ENCODE measurements around the gene PPAN. TPM values are rescaled to one million over a fixed set of nuclear protein-coding genes. Genes with fewer than 3 reads are reported as not detected.

Gene PPAN
- total RNA-seq, 2 donors from 2014 or later, result 106 to 117 TPM

GRCh38 chr19:10100163-10100785, 5.9 kb upstream of the PPAN start:
- ATAC-seq (replicated peaks in 1 of 2) (no peak), DNase-seq (no peak)
- Mint-ChIP-seq H3K9me3 (no peaks in the 10 kb centered on the region), H3K27me3 (ENCODE audit: low read depth) (no peaks in the 10 kb centered on the region), H3K4me3 (peak overlapping the region; percentile 9 to 35), H3K27ac (peak overlapping the region; percentile 39), H3K4me1 (ENCODE audit: low read depth) (peaks cover 74% of the 10 kb centered on the region), H3K36me3 (ENCODE audit: insufficient read depth in 2 of 2) (peaks cover 0 to 2% of the 10 kb centered on the region in 2 donors)

GRCh38 chr19:10102787-10103236, 3.4 kb upstream of the PPAN start:
- H3K4me3 Mint-ChIP-seq, result peak overlapping the region; percentile 74 to 87
- no peaks in the 10 kb centered on the region for H3K9me3 Mint-ChIP-seq

GRCh38 chr19:10104130-10104513, 2.0 kb upstream of the PPAN start:
- peak overlapping the region; percentile 91 to 92 for H3K4me3 Mint-ChIP-seq
- H3K4me1 Mint-ChIP-seq (ENCODE audit: low read depth), result peaks cover 82% of the 10 kb centered on the region
- no peaks in the 10 kb centered on the region for H3K27me3 Mint-ChIP-seq (ENCODE audit: low read depth)
- H3K27ac Mint-ChIP-seq, result peak overlapping the region; percentile 99
- no peaks in the 10 kb centered on the region for H3K9me3 Mint-ChIP-seq
- peaks cover 5 to 15% of the 10 kb centered on the region in 2 donors for H3K36me3 Mint-ChIP-seq (ENCODE audit: insufficient read depth in 2 of 2)
- no peak for ATAC-seq (replicated peaks in 1 of 2)
- no peak for DNase-seq

More at GRCh38 chr19:10102787-10103236, 3.4 kb upstream of the PPAN start:
- Mint-ChIP-seq H3K4me1 (ENCODE audit: low read depth) (peaks cover 85% of the 10 kb centered on the region), H3K27me3 (ENCODE audit: low read depth) (no peaks in the 10 kb centered on the region), H3K36me3 (ENCODE audit: insufficient read depth in 2 of 2) (peaks cover 5 to 12% of the 10 kb centered on the region in 2 donors), H3K27ac (peak overlapping the region; percentile 56)
- ATAC-seq (replicated peaks in 1 of 2) (no peak), DNase-seq (no peak)

- Mint-ChIP-seq H3K4me3 (peak overlapping the region; percentile 91 to 92), H3K36me3 (ENCODE audit: insufficient read depth in 2 of 2) (peaks cover 5 to 19% of the 10 kb centered on the region in 2 donors), H3K27me3 (ENCODE audit: low read depth) (no peaks in the 10 kb centered on the region), H3K27ac (peak overlapping the region; percentile 99), H3K9me3 (no peaks in the 10 kb centered on the region), H3K4me1 (ENCODE audit: low read depth) (peaks cover 83% of the 10 kb centered on the region)
- ATAC-seq (replicated peaks in 1 of 2) (peak; percentile 78 to 79), DNase-seq (peak; percentile 83 to 89)
Observed at GRCh38 chr19:10104665-10105508, 1.3 kb upstream of the PPAN start.

DNA sequence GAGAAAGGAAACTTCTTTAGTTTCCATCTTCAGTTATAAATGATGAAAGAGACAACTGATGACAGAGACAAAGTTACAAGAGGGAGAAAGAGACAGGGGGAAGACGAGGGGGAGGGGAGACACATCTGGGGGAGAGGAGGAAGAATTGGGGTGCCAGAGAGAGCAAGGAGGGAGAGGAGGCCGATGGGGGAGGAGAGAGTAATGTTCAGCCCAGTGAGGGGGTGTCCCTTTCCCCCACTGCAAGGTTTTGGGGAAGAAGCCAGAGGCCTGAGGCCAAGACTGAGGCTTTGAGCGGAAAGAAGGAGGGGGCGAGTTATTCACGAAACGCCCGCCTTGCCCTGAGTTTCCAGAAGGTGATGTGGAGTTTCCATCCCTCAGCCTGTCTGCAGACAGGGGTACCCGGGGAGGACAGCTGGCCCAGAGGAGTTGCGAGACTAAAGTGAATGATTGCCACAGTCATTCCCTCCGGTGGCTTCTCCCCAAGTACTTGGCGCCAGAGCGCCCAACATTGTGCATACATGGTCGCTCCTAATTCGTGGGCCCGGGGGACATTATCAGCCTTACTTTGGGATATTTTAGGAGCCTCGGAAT, 558 bp upstream of the PPAN start:
- no peaks in the 10 kb centered on the region for H3K9me3 Mint-ChIP-seq
- H3K4me1 Mint-ChIP-seq (ENCODE audit: low read depth), result peaks cover 86% of the 10 kb centered on the region
- H3K36me3 Mint-ChIP-seq (ENCODE audit: insufficient read depth in 2 of 2), result peaks cover 6 to 24% of the 10 kb centered on the region in 2 donors
- no peaks in the 10 kb centered on the region for H3K27me3 Mint-ChIP-seq (ENCODE audit: low read depth)
- ATAC-seq (replicated peaks in 1 of 2) (peak; percentile 55 to 63), DNase-seq (peak; percentile 81 to 89)
- peak overlapping the region; percentile 99 for H3K27ac Mint-ChIP-seq
- peak overlapping the region; percentile 91 to 92 for H3K4me3 Mint-ChIP-seq

DNA sequence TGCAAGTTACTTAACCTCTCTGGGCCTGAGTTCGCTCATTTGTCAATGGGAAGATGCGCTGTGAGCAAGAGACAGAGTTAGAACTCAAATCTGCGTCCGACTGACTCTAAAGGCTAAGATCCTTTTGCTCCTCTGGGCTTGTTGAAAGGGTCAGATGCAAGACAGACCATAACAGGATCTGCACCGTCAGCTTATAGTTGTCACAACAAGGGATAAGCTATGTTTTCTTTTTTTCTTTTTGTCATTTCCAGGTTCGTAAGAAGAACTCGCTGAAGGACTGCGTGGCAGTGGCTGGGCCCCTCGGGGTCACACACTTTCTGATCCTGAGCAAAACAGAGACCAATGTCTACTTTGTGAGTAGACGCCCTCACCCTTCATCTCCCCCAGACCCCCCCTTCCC, 1.1 kb downstream of the PPAN start:
- ATAC-seq (replicated peaks in 1 of 2) (no peak), DNase-seq (no peak)
- H3K4me3 Mint-ChIP-seq, result peak overlapping the region; percentile 91 to 92
- peaks cover 86% of the 10 kb centered on the region for H3K4me1 Mint-ChIP-seq (ENCODE audit: low read depth)
- H3K27me3 Mint-ChIP-seq (ENCODE audit: low read depth), result no peaks in the 10 kb centered on the region
- peaks cover 7 to 24% of the 10 kb centered on the region in 2 donors for H3K36me3 Mint-ChIP-seq (ENCODE audit: insufficient read depth in 2 of 2)
- H3K9me3 Mint-ChIP-seq, result no peaks in the 10 kb centered on the region
- peak overlapping the region; percentile 77 for H3K27ac Mint-ChIP-seq

DNA sequence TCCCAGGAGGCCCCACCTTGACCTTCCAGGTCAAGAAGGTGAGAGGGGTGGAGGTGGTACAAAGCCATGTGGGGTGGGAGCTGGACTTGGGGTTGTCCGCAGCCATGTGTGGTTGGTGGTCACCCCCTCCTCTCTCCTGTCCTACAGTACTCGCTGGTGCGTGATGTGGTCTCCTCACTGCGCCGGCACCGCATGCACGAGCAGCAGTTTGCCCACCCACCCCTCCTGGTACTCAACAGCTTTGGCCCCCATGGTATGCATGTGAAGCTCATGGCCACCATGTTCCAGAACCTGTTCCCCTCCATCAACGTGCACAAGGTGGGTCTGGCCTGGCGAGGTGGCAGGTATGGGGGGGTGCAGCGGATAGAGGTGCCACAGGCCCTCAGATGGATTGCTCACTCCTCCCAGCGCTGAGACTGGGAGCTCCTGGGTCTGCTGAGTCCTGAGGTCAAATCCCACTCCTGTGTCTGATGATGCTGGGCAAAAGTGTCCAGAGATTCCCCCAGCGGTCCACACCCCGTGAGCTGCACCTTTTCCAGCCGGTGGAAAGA, 1.7 kb downstream of the PPAN start:
- Mint-ChIP-seq H3K27me3 (ENCODE audit: low read depth) (no peaks in the 10 kb centered on the region), H3K36me3 (ENCODE audit: insufficient read depth in 2 of 2) (peaks cover 7 to 27% of the 10 kb centered on the region in 2 donors), H3K4me3 (peak overlapping the region; percentile 91 to 92), H3K4me1 (ENCODE audit: low read depth) (peaks cover 86% of the 10 kb centered on the region), H3K27ac (peak overlapping the region; percentile 77), H3K9me3 (no peaks in the 10 kb centered on the region)
- ATAC-seq (replicated peaks in 1 of 2) (no peak), DNase-seq (no peak)

DNA sequence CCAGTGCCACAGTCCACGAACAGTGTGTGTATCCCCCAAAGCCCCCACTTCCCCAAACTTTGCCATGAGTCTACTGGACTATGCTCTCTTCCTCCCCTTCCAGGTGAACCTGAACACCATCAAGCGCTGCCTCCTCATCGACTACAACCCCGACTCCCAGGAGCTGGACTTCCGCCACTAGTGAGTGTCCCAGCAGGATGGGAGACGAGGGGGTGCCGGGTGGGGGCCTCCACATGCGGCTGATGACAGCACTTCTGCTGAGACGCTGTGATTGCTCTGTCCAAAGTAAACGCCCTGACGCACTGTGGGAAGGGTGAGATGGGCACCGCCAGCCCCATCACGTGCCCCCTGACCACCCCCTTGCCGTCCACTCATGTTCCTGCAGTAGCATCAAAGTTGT, 3.4 kb downstream of the PPAN start:
- H3K27me3 Mint-ChIP-seq (ENCODE audit: low read depth), result no peaks in the 10 kb centered on the region
- H3K4me1 Mint-ChIP-seq (ENCODE audit: low read depth), result peaks cover 77% of the 10 kb centered on the region
- H3K27ac Mint-ChIP-seq, result peak overlapping the region; percentile 54
- no peak for ATAC-seq (replicated peaks in 1 of 2)
- H3K36me3 Mint-ChIP-seq (ENCODE audit: insufficient read depth in 2 of 2), result peaks cover 7 to 27% of the 10 kb centered on the region in 2 donors
- peak overlapping the region; percentile 49 to 66 for H3K4me3 Mint-ChIP-seq
- no peak for DNase-seq
- no peaks in the 10 kb centered on the region for H3K9me3 Mint-ChIP-seq

GRCh38 chr19:10110076-10110971, 4.2 kb downstream of the PPAN start:
- H3K9me3 Mint-ChIP-seq, result no peaks in the 10 kb centered on the region
- H3K27me3 Mint-ChIP-seq (ENCODE audit: low read depth), result no peaks in the 10 kb centered on the region
- DNase-seq (no peak), ATAC-seq (replicated peaks in 1 of 2) (no peak)
- peak overlapping the region; percentile 63 to 75 for H3K4me3 Mint-ChIP-seq
- peak overlapping the region; percentile 24 for H3K27ac Mint-ChIP-seq
- H3K36me3 Mint-ChIP-seq (ENCODE audit: insufficient read depth in 2 of 2), result peaks cover 8 to 27% of the 10 kb centered on the region in 2 donors
- peaks cover 69% of the 10 kb centered on the region for H3K4me1 Mint-ChIP-seq (ENCODE audit: low read depth)

DNA sequence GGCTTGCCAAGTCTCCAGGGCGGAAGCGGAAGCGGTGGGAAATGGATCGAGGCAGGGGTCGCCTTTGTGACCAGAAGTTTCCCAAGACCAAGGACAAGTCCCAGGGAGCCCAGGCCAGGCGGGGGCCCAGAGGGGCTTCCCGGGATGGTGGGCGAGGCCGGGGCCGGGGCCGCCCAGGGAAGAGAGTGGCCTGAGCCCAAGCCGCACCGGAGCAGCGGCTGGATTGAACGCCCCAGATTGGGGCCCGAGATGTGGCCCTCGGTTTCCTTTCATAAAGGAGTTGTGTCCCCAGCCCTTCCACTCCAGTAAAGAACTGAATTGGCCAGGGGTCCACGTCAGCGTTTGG, 4.8 kb downstream of the PPAN start:
- Mint-ChIP-seq H3K27me3 (ENCODE audit: low read depth) (no peaks in the 10 kb centered on the region), H3K4me1 (ENCODE audit: low read depth) (peaks cover 65% of the 10 kb centered on the region), H3K36me3 (ENCODE audit: insufficient read depth in 2 of 2) (peaks cover 8 to 27% of the 10 kb centered on the region in 2 donors), H3K4me3 (peak overlapping the region; percentile 71 to 75), H3K9me3 (no peaks in the 10 kb centered on the region), H3K27ac (peak overlapping the region; percentile 24)
- ATAC-seq (replicated peaks in 1 of 2) (no peak), DNase-seq (no peak)

- H3K9me3 Mint-ChIP-seq, result no peaks in the 10 kb centered on the region
- peaks cover 68% of the 10 kb centered on the region for H3K4me1 Mint-ChIP-seq (ENCODE audit: low read depth)
- H3K27me3 Mint-ChIP-seq (ENCODE audit: low read depth), result no peaks in the 10 kb centered on the region
- DNase-seq (peak; percentile 66 to 67), ATAC-seq (replicated peaks in 1 of 2) (peak; percentile 33 to 54)
- peaks cover 8 to 30% of the 10 kb centered on the region in 2 donors for H3K36me3 Mint-ChIP-seq (ENCODE audit: insufficient read depth in 2 of 2)
- H3K4me3 Mint-ChIP-seq, result peak within 1 kb of the TSS; percentile 71 to 82
- peak within 1 kb of the TSS; percentile 79 for H3K27ac Mint-ChIP-seq
Observed at GRCh38 chr19:10111405-10111811, 5.2 kb downstream of the PPAN start, which contains the start of gene P2RY11. Gene P2RY11 (plus strand): TSS chr19:10111693. CDS start chr19:10111722, 29 bp downstream.
